Sigmoid colon (tissue), 7 donors: ENCODE results near the gene NAA80. TPM values are rescaled to one million over a fixed set of nuclear protein-coding genes. Genes with fewer than 3 reads are reported as not detected.

Source experiments
- DNase-seq: peaks from one replicate; pipeline ENCODE4 v3.0.0-alpha.2; 2019
- H3K27ac ChIP-seq, 4 donors: fragments of 200-600 bp; sonication (generic); one replicate each; pipeline ENCODE4 v1.5.1; 2016 to 2019; ENCODE audit warnings: mild to moderate bottlenecking in 1 of 4
- H3K27me3 ChIP-seq, 3 donors: fragments of 200-600 bp; sonication (generic); one replicate each; pipeline ENCODE4 v1.5.1; 2019; ENCODE audit warnings: mild to moderate bottlenecking in 1 of 3
- H3K36me3 ChIP-seq, 4 donors: fragments of 200-600 bp; sonication (generic); one replicate each; pipeline ENCODE4 v1.5.1; 2016 to 2019
- H3K4me1 ChIP-seq, 4 donors: fragments of 200-600 bp; sonication (generic); one replicate each; pipeline ENCODE4 v1.5.1; 2017 to 2019
- H3K4me3 ChIP-seq, 4 donors: fragments of 200-600 bp; sonication (generic); one replicate each; pipeline ENCODE4 v1.5.1; 2017 to 2019; ENCODE audit warnings: mild to moderate bottlenecking in 2 of 4, moderate library complexity in 1 of 4
- H3K9me3 ChIP-seq, 4 donors: fragments of 200-600 bp in 3 of 4; sonication (generic) in 3 of 4; one replicate each; pipeline versions ENCODE4 v1.5.1 to v1.6.1; 2013 to 2019
- CTCF ChIP-seq, 4 experiments: fragments of 450-650 bp in 3 of 4; fragments of 200-600 bp in 1 of 4; IDR thresholded peaks; one replicate each; pipeline ENCODE4 v1.5.1; 2016 to 2019; ENCODE audit warnings: antibody characterized with exemption in 4 of 4, mild to moderate bottlenecking in 3 of 4, moderate library complexity in 2 of 4
- EP300 ChIP-seq, 4 donors: sonication (generic); formaldehyde crosslinking; IDR thresholded peaks; one replicate each; pipeline ENCODE4 v1.6.1; 2017; ENCODE audit warnings: antibody characterized with exemption in 4 of 4
- POLR2A ChIP-seq, 2 donors: fragments of 450-650 bp; IDR thresholded peaks; one replicate each; pipeline ENCODE4 v1.6.1; 2016; ENCODE audit warnings: antibody characterized with exemption in 2 of 2, mild to moderate bottlenecking in 2 of 2, moderate library complexity in 2 of 2
- POLR2AphosphoS5 ChIP-seq, 4 donors: sonication (generic); formaldehyde crosslinking; IDR thresholded peaks; one replicate each; pipeline ENCODE4 v1.6.1; 2017; ENCODE audit warnings: antibody characterized with exemption in 4 of 4
- WGBS, 2 donors: extraction: QIAGEN DNeasy Blood & Tissue Kit; methylation state at CpG; one replicate each; pipeline ENCODE4 v1.1.7; 2013; 5-methylcytosine and 5-hydroxymethylcytosine counted together
- intact Hi-C: fragments of 100-400 bp; cut with DNase I; formaldehyde crosslinking; loops from one replicate; pipeline ENCODE4 v1.15.1; 2023
- polyA plus RNA-seq, 3 donors: library from polyadenylated mRNA; stranded (reverse); fragments of 200-250 nt; gene quantifications; one replicate each; pipeline ENCODE4 v1.2.3, GENCODE V29; 2013
- total RNA-seq, 4 donors: library from RNA; depleted of rRNA; stranded (reverse); fragments of >200 nt; gene quantifications; one replicate each; pipeline ENCODE4 v1.1.0, GENCODE V29; 2016
- donor health status: healthy with polysubstance abuse.
- donor health status: Bipolar disorder and iron deficiency.
- donor health status: healthy.

The NAA80 gene
- total and polyA plus RNA-seq, 7 donors, result 3.5 to 9.5 (median 6.4) TPM

GRCh38 chr3:50295553-50296431 is 3.4 kb downstream of the NAA80 start:
- no peak for TF ChIP-seq CTCF (IDR thresholded peaks at IDR 0.05)
- TF ChIP-seq POLR2AphosphoS5 (IDR thresholded peaks at IDR 0.05), result no peak
- TF ChIP-seq POLR2A (IDR thresholded peaks at IDR 0.05), result no peak
- TF ChIP-seq EP300 (IDR thresholded peaks at IDR 0.05), result no peak
- peaks cover 4 to 51% (median 41%) of the 10 kb centered on the region in 4 donors for H3K4me1 ChIP-seq

GRCh38 chr3:50294492-50295403 is 4.5 kb downstream of the NAA80 start:
- WGBS, 2 donors, result 95% methylated on average over 22 of the region's 22 CpGs
- Histone ChIP-seq H3K4me1 (peaks cover 4 to 47% (median 37%) of the 10 kb centered on the region in 4 donors), H3K27me3 (no peaks in the 10 kb centered on the region), H3K36me3 (peaks cover 1 to 8% (median 5%) of the 10 kb centered on the region in 4 donors), H3K9me3 (no peaks in the 10 kb centered on the region), H3K4me3 (no peak overlapping the region), H3K27ac (no peak overlapping the region)
- peak; percentile 67 for DNase-seq
- no peak for TF ChIP-seq POLR2A (IDR thresholded peaks at IDR 0.05)
- TF ChIP-seq EP300 (IDR thresholded peaks at IDR 0.05), result no peak
- TF ChIP-seq POLR2AphosphoS5 (IDR thresholded peaks at IDR 0.05), result no peak
- TF ChIP-seq CTCF (IDR thresholded peaks at IDR 0.05), result no peak
- intact Hi-C loops, result no loop called here

More at GRCh38 chr3:50295553-50296431, 3.4 kb downstream of the NAA80 start:
- intact Hi-C loops, result no loop called here
- 91 to 92% methylated on average over 8 of the region's 8 CpGs for WGBS, 2 donors
- Histone ChIP-seq H3K27ac (no peak overlapping the region), H3K27me3 (no peaks in the 10 kb centered on the region), H3K9me3 (no peaks in the 10 kb centered on the region), H3K4me3 (no peak overlapping the region), H3K36me3 (no peaks in the 10 kb centered on the region)
- DNase-seq, result peak; percentile 60

- H3K4me1 ChIP-seq, result peaks cover 3 to 46% (median 36%) of the 10 kb centered on the region in 4 donors
- 93 to 94% methylated on average over 4 of the region's 4 CpGs for WGBS, 2 donors
- TF ChIP-seq POLR2AphosphoS5 (IDR thresholded peaks at IDR 0.05) (no peak), EP300 (IDR thresholded peaks at IDR 0.05) (no peak), CTCF (IDR thresholded peaks at IDR 0.05) (no peak), POLR2A (IDR thresholded peaks at IDR 0.05) (no peak)
- peak overlapping the region in 2 of 4 donors; percentile 94 to 95 for H3K27ac ChIP-seq
- H3K27me3 ChIP-seq, result no peaks in the 10 kb centered on the region
- intact Hi-C loops, result no loop called here
- no peak for DNase-seq
- no peaks in the 10 kb centered on the region for H3K9me3 ChIP-seq
- H3K36me3 ChIP-seq, result peaks cover 4 to 15% (median 12%) of the 10 kb centered on the region in 4 donors
- H3K4me3 ChIP-seq, result no peak overlapping the region
Measured at GRCh38 chr3:50294089-50294488, 5.1 kb downstream of the NAA80 start.

- peak overlapping the region; percentile 88 to 95 (median 91) for H3K27ac ChIP-seq
- intact Hi-C loops, result no loop called here
Measured at GRCh38 chr3:50293079-50293801, 6.0 kb downstream of the NAA80 start.

More at GRCh38 chr3:50293079-50293801, 6.0 kb downstream of the NAA80 start:
- Histone ChIP-seq H3K27me3 (no peaks in the 10 kb centered on the region), H3K36me3 (peaks cover 9 to 24% (median 20%) of the 10 kb centered on the region in 4 donors), H3K4me3 (peak overlapping the region in 3 of 4 donors; percentile 85 to 100 (median 86)), H3K9me3 (no peaks in the 10 kb centered on the region), H3K4me1 (peaks cover 0 to 38% (median 29%) of the 10 kb centered on the region in 4 donors)
- DNase-seq, result peak; percentile 68
- TF ChIP-seq POLR2A (IDR thresholded peaks at IDR 0.05) (no peak), POLR2AphosphoS5 (IDR thresholded peaks at IDR 0.05) (no peak), CTCF (IDR thresholded peaks at IDR 0.05) (no peak), EP300 (IDR thresholded peaks at IDR 0.05) (no peak)
- WGBS, 2 donors, result 77 to 82% methylated on average over 12 of the region's 12 CpGs
